ENCODE results near the gene HINT3. TPM values are rescaled to one million over a fixed set of nuclear protein-coding genes. Genes with fewer than 3 reads are reported as not detected.
"Not testable (repeated sequence)": the region's sequence is repeated elsewhere in the genome, so short reads cannot be mapped to it uniquely, and the experiment has no call there.

Gene HINT3
- total RNA-seq, 1 donor from 2014 or later: 17.4 TPM

DNA sequence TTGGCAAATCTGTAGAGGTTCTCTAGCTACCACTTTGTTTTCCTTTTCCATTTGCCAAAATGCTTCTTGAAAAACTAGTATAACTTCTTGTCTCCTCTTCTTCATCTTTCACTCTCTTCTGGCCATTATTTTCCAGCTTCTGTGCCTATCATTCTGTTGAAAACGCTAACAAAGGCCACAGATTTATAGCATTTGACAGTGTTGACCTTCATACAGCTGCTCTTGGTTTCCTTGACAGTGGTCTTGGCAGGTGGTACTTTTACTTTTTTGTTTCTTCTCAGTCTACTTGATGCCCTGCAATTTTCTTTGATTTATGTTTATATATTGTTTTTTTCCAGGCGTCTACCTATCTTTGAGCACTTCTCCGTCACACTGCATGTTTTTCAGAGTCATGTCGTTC lies 53.5 kb downstream of the HINT3 start:
- peaks cover 18% of the 10 kb centered on the region for H3K36me3 Mint-ChIP-seq (ENCODE audit: low read depth)
- DNase-seq (ENCODE audit: low read depth, low spot score): no peak
- no peak overlapping the region for H3K4me3 Mint-ChIP-seq
- H3K9me3 Mint-ChIP-seq: no peaks in the 10 kb centered on the region
- no peaks in the 10 kb centered on the region for H3K27me3 Mint-ChIP-seq (ENCODE audit: low read depth)
- TF ChIP-seq, protein P1, sequence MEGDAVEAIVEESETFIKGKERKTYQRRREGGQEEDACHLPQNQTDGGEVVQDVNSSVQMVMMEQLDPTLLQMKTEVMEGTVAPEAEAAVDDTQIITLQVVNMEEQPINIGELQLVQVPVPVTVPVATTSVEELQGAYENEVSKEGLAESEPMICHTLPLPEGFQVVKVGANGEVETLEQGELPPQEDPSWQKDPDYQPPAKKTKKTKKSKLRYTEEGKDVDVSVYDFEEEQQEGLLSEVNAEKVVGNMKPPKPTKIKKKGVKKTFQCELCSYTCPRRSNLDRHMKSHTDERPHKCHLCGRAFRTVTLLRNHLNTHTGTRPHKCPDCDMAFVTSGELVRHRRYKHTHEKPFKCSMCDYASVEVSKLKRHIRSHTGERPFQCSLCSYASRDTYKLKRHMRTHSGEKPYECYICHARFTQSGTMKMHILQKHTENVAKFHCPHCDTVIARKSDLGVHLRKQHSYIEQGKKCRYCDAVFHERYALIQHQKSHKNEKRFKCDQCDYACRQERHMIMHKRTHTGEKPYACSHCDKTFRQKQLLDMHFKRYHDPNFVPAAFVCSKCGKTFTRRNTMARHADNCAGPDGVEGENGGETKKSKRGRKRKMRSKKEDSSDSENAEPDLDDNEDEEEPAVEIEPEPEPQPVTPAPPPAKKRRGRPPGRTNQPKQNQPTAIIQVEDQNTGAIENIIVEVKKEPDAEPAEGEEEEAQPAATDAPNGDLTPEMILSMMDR (conservative IDR thresholded peaks at IDR 0.05): no peak
- no peak overlapping the region for H3K27ac Mint-ChIP-seq (ENCODE audit: unreplicated experiment)
- H3K4me1 Mint-ChIP-seq: peaks cover 4% of the 10 kb centered on the region

DNA sequence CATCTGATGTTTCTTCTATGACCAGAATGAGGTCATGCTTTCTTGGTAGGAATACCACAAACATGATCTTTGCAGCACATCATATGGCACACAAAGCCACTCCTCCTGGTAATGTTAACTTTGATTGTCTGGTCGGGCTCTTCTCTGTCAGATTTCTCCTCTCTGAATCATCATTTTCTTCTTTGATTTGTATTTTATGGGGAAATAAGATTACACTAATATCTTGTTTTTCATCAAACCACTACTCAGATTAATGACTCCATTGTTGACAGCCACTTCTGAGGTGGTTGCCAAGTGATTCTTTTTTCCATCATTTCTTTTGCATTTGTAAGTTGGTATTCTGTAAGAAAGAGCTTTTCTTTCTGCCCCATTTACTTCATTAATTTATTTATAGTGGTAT lies 59.3 kb downstream of the HINT3 start:
- Mint-ChIP-seq H3K9me3 (no peaks in the 10 kb centered on the region), H3K4me3 (no peak overlapping the region), H3K36me3 (ENCODE audit: low read depth) (peaks cover 37% of the 10 kb centered on the region), H3K27me3 (ENCODE audit: low read depth) (no peaks in the 10 kb centered on the region), H3K27ac (ENCODE audit: unreplicated experiment) (no peak overlapping the region), H3K4me1 (peaks cover 22% of the 10 kb centered on the region)
- TF ChIP-seq, protein P1 (conservative IDR thresholded peaks at IDR 0.05): no peak
- no peak for DNase-seq (ENCODE audit: low read depth, low spot score)

DNA sequence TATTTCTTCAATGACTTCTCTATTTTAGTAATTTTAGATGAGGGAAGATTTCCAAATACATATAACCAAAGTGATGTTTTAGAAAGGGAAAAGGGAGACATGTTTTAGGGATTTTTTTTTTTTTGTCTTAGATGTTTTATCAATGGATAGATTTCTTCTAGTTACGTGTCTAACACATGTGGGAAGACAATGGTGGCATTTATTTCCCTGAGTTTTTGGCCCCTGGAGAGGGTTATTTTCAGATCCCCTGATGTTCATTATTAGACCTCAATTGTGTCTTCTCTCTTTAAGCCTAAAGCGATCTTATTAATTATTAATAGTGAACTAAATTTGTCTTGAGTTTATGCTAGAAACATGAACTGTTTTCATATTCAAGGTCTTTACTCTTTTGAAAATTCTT lies 60.0 kb downstream of the HINT3 start:
- H3K36me3 Mint-ChIP-seq (ENCODE audit: low read depth): peaks cover 42% of the 10 kb centered on the region

DNA sequence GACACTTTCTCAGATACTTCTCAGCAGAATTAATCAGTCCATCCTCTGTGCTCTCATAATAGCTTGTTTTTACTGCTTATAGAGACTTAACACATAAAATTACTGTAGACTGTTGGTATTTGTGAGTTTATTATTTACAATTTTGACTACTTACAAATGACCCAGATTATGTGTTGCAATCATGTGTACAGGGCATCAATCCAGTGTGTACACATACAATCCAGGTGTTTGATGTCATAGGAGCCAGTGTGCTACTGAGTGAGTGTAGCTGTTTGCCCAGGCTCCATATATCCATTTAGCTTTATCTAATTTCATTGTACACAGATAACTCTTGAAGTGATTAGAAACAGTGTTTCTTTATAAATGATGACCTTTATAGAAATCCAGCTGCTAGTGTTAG lies 61.1 kb downstream of the HINT3 start:
- peaks cover 45% of the 10 kb centered on the region for H3K36me3 Mint-ChIP-seq (ENCODE audit: low read depth)
- no peak overlapping the region for H3K4me3 Mint-ChIP-seq
- H3K4me1 Mint-ChIP-seq: peaks cover 22% of the 10 kb centered on the region
- H3K27ac Mint-ChIP-seq (ENCODE audit: unreplicated experiment): peak overlapping the region; percentile 6
- no peaks in the 10 kb centered on the region for H3K9me3 Mint-ChIP-seq
- no peak for DNase-seq (ENCODE audit: low read depth, low spot score)
- no peaks in the 10 kb centered on the region for H3K27me3 Mint-ChIP-seq (ENCODE audit: low read depth)
- TF ChIP-seq, protein P1 (conservative IDR thresholded peaks at IDR 0.05): no peak

More for the DNA sequence above, 60.0 kb downstream of the HINT3 start:
- no peak overlapping the region for H3K4me3 Mint-ChIP-seq
- no peak for DNase-seq (ENCODE audit: low read depth, low spot score)
- TF ChIP-seq, protein P1 (conservative IDR thresholded peaks at IDR 0.05): no peak
- H3K9me3 Mint-ChIP-seq: no peaks in the 10 kb centered on the region
- H3K27me3 Mint-ChIP-seq (ENCODE audit: low read depth): no peaks in the 10 kb centered on the region
- peak overlapping the region; percentile 78 for H3K27ac Mint-ChIP-seq (ENCODE audit: unreplicated experiment)
- H3K4me1 Mint-ChIP-seq: peaks cover 22% of the 10 kb centered on the region

DNA sequence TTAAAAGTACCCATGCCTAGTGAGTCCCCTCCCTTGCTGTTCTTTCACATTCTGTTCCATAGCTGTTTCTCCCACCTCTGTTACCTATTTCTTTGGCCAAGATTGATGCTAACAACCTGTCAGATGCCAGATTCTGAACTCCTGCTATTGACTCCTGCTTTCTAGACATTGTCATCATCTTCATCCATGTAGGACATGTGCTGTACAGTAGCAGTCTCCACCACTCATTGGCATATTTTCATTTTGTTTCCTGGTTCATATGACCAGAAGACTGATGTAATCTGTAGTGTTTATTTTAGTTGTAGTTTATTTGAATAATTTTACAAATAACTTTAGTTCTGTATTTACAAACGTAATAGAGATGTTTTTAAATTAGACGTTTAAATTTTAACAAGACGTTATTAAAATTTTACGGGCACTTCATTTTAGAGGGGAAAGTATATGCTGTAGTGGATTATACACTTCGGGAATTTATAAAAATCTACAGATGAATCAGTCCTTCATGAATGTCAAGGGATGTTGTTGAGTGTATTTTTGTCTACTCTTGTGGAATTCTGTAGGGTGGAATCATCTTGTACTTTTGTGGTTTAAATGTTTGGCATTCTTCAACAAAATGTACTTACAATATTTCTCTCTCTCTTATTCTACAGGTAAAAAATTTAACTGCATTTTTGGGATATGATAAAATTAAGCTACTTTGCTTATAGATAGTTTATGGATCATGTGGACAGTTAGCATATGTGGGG lies 63.9 kb downstream of the HINT3 start:
- H3K36me3 Mint-ChIP-seq (ENCODE audit: low read depth): peaks cover 40% of the 10 kb centered on the region
- TF ChIP-seq, protein P1 (conservative IDR thresholded peaks at IDR 0.05): no peak
- peaks cover 21% of the 10 kb centered on the region for H3K4me1 Mint-ChIP-seq
- DNase-seq (ENCODE audit: low read depth, low spot score): no peak
- H3K4me3 Mint-ChIP-seq: no peak overlapping the region
- H3K9me3 Mint-ChIP-seq: no peaks in the 10 kb centered on the region
- H3K27ac Mint-ChIP-seq (ENCODE audit: unreplicated experiment): no peak overlapping the region
- H3K27me3 Mint-ChIP-seq (ENCODE audit: low read depth): no peaks in the 10 kb centered on the region

DNA sequence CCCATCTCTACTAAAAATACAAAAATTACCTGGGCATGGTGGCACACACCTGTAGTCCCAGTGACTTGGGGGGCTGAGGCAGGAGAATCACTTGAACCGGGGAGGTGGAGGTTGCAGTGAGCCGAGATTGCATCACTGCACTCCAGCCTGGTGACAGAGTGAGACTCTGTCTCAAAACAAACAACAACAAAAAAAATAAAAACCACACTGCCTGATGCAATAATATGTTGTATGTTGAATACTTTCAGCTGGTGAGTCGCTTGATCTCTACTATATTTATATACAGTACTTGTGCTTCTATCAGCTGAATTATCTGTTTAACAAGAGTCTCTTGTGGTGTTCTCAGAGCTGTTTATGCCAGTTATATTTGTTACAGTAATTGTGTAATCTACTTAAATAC lies 66.9 kb downstream of the HINT3 start:
- peaks cover 35% of the 10 kb centered on the region for H3K36me3 Mint-ChIP-seq (ENCODE audit: low read depth)
- not testable (repeated sequence) for H3K27me3 Mint-ChIP-seq (ENCODE audit: low read depth); H3K4me3 Mint-ChIP-seq; H3K4me1 Mint-ChIP-seq; DNase-seq (ENCODE audit: low read depth, low spot score); H3K9me3 Mint-ChIP-seq; H3K27ac Mint-ChIP-seq (ENCODE audit: unreplicated experiment)
